ENCODE data around the gene EGFL6.
"Not testable (repeated sequence)": the region's sequence is repeated elsewhere in the genome, so short reads cannot be mapped to it uniquely, and the experiment has no call there.

The EGFL6 gene

DNA sequence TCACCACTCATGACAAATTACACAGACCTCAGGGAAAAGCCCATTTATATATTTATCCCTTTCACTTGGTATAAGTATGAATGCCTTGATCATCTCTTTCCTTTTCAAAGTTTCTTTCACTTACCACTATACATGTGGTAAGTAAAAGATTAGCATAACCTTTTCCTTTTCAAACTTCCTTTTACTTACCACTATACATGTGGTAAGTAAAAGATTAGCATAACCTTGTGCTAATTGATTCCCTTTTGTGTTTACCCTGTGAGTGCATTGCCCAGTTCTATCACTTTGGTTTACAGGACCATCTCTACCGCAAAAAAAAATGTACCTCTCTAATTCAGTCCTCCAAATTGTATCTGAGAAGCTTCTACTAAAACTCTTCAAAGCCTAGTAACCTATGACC, 50.8 kb downstream of the EGFL6 start:
- DNase-seq (ENCODE audit: extremely low spot score) = no peak
- ChIA-PET POLR2A (no interaction called here), CTCF (interaction anchor here (0.7 kb wide), 1 partner anchor 1265 kb away, joined by 3 read pairs; no protein-coding TSS in a partner anchor)
- TF ChIP-seq SP1 (IDR thresholded peaks at IDR 0.05) (no peak), CTBP1 (IDR thresholded peaks at IDR 0.05; ENCODE audit: borderline replicate concordance) (no peak), FOXK2 (IDR thresholded peaks at IDR 0.05) (no peak), L3MBTL2 (conservative IDR thresholded peaks at IDR 0.05) (no peak), FOXM1 (IDR thresholded peaks at IDR 0.05; ENCODE audit: borderline replicate concordance) (no peak), TARDBP (IDR thresholded peaks at IDR 0.05) (no peak), BHLHE40 (IDR thresholded peaks at IDR 0.05; ENCODE audit: borderline replicate concordance) (no peak), SUZ12 (IDR thresholded peaks at IDR 0.05) (no peak), LEF1 (IDR thresholded peaks at IDR 0.05; ENCODE audit: borderline replicate concordance) (no peak), ARNT (IDR thresholded peaks at IDR 0.05) (no peak), HDGF (IDR thresholded peaks at IDR 0.05; ENCODE audit: borderline replicate concordance) (no peak), ELF4 (IDR thresholded peaks at IDR 0.05) (no peak), NFRKB (IDR thresholded peaks at IDR 0.05) (no peak), FOXA1 (IDR thresholded peaks at IDR 0.05) (no peak), ZNF384 (IDR thresholded peaks at IDR 0.05) (no peak)
- TF ChIP-seq, protein P1, sequence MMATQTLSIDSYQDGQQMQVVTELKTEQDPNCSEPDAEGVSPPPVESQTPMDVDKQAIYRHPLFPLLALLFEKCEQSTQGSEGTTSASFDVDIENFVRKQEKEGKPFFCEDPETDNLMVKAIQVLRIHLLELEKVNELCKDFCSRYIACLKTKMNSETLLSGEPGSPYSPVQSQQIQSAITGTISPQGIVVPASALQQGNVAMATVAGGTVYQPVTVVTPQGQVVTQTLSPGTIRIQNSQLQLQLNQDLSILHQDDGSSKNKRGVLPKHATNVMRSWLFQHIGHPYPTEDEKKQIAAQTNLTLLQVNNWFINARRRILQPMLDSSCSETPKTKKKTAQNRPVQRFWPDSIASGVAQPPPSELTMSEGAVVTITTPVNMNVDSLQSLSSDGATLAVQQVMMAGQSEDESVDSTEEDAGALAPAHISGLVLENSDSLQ (IDR thresholded peaks at IDR 0.05) = no peak

DNA sequence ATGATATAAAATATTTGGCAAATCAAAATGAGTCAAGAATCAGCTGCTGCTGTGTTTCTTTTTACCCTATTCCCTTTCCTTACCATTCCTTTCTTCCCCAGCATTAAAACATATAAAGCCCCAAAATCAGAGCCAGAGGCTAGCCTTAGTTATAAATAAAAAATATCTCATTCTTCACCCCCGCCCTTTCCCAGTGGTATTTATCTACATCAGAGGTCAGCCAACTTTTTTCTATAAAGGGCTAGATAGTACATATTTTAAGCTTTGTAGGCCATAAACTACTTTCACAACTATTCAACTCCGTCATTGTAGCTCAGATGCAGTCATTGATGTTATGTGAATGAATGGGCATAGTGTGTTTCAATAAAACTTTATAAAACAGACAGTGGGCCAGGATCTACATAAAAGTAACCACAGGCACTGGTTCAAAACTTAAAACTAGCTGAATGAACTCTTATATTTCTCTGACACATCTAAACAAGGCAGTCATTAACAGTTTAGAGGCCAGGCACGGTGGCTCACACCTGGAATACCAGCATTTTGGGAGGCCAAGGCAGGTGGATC, 53.1 kb downstream of the EGFL6 start:
- no peak for TF ChIP-seq CTBP1 (IDR thresholded peaks at IDR 0.05; ENCODE audit: borderline replicate concordance)
- TF ChIP-seq BHLHE40 (IDR thresholded peaks at IDR 0.05; ENCODE audit: borderline replicate concordance) = no peak
- no peak for TF ChIP-seq L3MBTL2 (conservative IDR thresholded peaks at IDR 0.05)
- no peak for TF ChIP-seq TARDBP (IDR thresholded peaks at IDR 0.05)
- TF ChIP-seq ELF4 (IDR thresholded peaks at IDR 0.05) = no peak
- TF ChIP-seq, protein P1 (IDR thresholded peaks at IDR 0.05) = no peak
- no peak for TF ChIP-seq LEF1 (IDR thresholded peaks at IDR 0.05; ENCODE audit: borderline replicate concordance)
- no peak for TF ChIP-seq SUZ12 (IDR thresholded peaks at IDR 0.05)
- no peak for TF ChIP-seq FOXA1 (IDR thresholded peaks at IDR 0.05)
- TF ChIP-seq ARNT (IDR thresholded peaks at IDR 0.05) = no peak
- no peak for TF ChIP-seq FOXM1 (IDR thresholded peaks at IDR 0.05; ENCODE audit: borderline replicate concordance)
- POLR2A ChIA-PET = no interaction called here
- CTCF ChIA-PET = no interaction called here
- no peak for DNase-seq (ENCODE audit: extremely low spot score)

- no peak for DNase-seq (ENCODE audit: extremely low spot score)
- POLR2A ChIA-PET = no interaction called here
- CTCF ChIA-PET = interaction anchor here (0.6 kb wide), 1 partner anchor 83 kb away, joined by 4 read pairs; no protein-coding TSS in a partner anchor
- TF ChIP-seq SP1 (IDR thresholded peaks at IDR 0.05) (no peak), FOXA1 (IDR thresholded peaks at IDR 0.05) (no peak), FOXK2 (IDR thresholded peaks at IDR 0.05) (no peak), CTBP1 (IDR thresholded peaks at IDR 0.05; ENCODE audit: borderline replicate concordance) (no peak), FOXM1 (IDR thresholded peaks at IDR 0.05; ENCODE audit: borderline replicate concordance) (no peak), BHLHE40 (IDR thresholded peaks at IDR 0.05; ENCODE audit: borderline replicate concordance) (no peak), TARDBP (IDR thresholded peaks at IDR 0.05) (no peak), SUZ12 (IDR thresholded peaks at IDR 0.05) (no peak), ELF4 (IDR thresholded peaks at IDR 0.05) (no peak), ARNT (IDR thresholded peaks at IDR 0.05) (no peak), HDGF (IDR thresholded peaks at IDR 0.05; ENCODE audit: borderline replicate concordance) (no peak), LEF1 (IDR thresholded peaks at IDR 0.05; ENCODE audit: borderline replicate concordance) (no peak)
- TF ChIP-seq, protein P1 (IDR thresholded peaks at IDR 0.05) = no peak
Observed at GRCh38 chrX:13627306-13627705, 57.9 kb downstream of the EGFL6 start.

DNA sequence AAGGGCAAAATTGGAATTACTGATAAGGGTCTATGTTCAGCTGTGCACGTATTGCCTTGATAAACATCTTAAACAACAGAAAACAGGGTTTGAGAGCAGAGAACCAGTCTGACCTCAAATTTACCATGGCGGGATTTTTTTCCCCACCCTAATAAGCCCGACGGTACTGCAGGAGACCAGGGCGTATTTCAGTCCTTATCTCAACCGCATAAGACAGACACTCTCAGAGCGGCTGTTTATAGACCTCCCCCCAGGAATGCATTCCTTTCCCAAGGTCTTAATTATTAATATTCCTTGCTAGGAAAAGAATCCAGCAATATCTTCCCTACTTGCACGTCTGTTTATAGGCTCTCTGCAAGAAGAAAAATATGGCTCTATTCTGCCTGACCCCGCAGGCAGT, 67.8 kb downstream of the EGFL6 start:
- DNase-seq (ENCODE audit: extremely low spot score); POLR2A ChIA-PET; CTCF ChIA-PET: not testable (repeated sequence)

DNA sequence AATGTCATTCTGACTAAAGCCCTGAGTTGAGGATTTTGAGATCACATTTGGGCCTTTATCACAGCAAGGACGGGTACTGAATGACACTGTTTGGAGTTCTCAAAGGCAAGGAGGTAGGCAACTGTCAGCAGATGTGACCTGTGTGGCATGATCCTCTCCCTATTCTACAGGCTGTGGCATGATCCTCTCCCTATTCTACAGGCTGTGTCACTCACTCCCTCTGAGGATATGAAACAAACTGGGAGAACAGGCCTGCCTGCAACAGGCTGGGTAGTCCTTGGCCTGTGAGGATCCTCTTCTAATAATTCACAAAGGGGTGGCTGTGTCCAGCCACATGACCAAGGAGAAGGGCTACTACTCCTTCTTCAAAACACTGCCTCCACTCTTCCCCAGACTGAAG, 68.6 kb downstream of the EGFL6 start:
- no peak for DNase-seq (ENCODE audit: extremely low spot score)
- TF ChIP-seq FOXK2 (IDR thresholded peaks at IDR 0.05) (no peak), ARNT (IDR thresholded peaks at IDR 0.05) (no peak), NFRKB (IDR thresholded peaks at IDR 0.05) (no peak), SP1 (IDR thresholded peaks at IDR 0.05) (no peak), CTBP1 (IDR thresholded peaks at IDR 0.05; ENCODE audit: borderline replicate concordance) (no peak), TARDBP (IDR thresholded peaks at IDR 0.05) (no peak), FOXA1 (IDR thresholded peaks at IDR 0.05) (no peak)

GRCh38 chrX:13638826-13639225, 69.4 kb downstream of the EGFL6 start:
- CTCF ChIA-PET = no interaction called here
- TF ChIP-seq FOXK2 (IDR thresholded peaks at IDR 0.05) = no peak
- no peak for TF ChIP-seq FOXM1 (IDR thresholded peaks at IDR 0.05; ENCODE audit: borderline replicate concordance)
- TF ChIP-seq CTBP1 (IDR thresholded peaks at IDR 0.05; ENCODE audit: borderline replicate concordance) = no peak
- TF ChIP-seq ELF4 (IDR thresholded peaks at IDR 0.05) = no peak
- TF ChIP-seq HDGF (IDR thresholded peaks at IDR 0.05; ENCODE audit: borderline replicate concordance) = no peak
- TF ChIP-seq TARDBP (IDR thresholded peaks at IDR 0.05) = no peak
- no peak for TF ChIP-seq SP1 (IDR thresholded peaks at IDR 0.05)
- TF ChIP-seq ARNT (IDR thresholded peaks at IDR 0.05) = no peak
- TF ChIP-seq BHLHE40 (IDR thresholded peaks at IDR 0.05; ENCODE audit: borderline replicate concordance) = no peak
- no peak for TF ChIP-seq FOXA1 (IDR thresholded peaks at IDR 0.05)
- no peak for TF ChIP-seq SUZ12 (IDR thresholded peaks at IDR 0.05)
- no peak for TF ChIP-seq L3MBTL2 (conservative IDR thresholded peaks at IDR 0.05)
- TF ChIP-seq LEF1 (IDR thresholded peaks at IDR 0.05; ENCODE audit: borderline replicate concordance) = no peak
- TF ChIP-seq, protein P1 (IDR thresholded peaks at IDR 0.05) = no peak
- no peak for DNase-seq (ENCODE audit: extremely low spot score)
- POLR2A ChIA-PET = no interaction called here

More for the DNA sequence above, 68.6 kb downstream of the EGFL6 start:
- POLR2A ChIA-PET = no interaction called here
- CTCF ChIA-PET = no interaction called here

DNA sequence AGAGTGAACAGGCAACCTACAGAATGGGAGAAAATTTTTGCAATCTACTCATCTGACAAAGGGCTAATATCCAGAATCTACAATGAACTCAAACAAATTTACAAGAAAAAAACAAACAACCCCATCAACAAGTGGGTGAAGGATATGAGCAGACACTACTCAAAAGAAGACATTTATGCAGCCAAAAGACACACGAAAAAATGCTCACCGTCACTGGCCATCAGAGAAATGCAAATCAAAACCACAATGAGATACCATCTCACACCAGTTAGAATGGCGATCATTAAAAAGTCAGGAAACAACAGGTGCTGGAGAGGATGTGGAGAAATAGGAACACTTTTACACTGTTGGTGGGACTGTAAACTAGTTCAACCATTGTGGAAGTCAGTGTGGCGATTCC, 72.3 kb downstream of the EGFL6 start:
- CTCF ChIA-PET = not testable (repeated sequence)

More for the DNA sequence above, 72.3 kb downstream of the EGFL6 start:
- POLR2A ChIA-PET; DNase-seq (ENCODE audit: extremely low spot score): not testable (repeated sequence)
